ENCODE measurements around the gene DCUN1D5. TPM values are rescaled to one million over a fixed set of nuclear protein-coding genes. Genes with fewer than 3 reads are reported as not detected.

The DCUN1D5 gene
- total and polyA plus RNA-seq, 12 donors = 9.2 to 89.7 (median 26.5) TPM

DNA sequence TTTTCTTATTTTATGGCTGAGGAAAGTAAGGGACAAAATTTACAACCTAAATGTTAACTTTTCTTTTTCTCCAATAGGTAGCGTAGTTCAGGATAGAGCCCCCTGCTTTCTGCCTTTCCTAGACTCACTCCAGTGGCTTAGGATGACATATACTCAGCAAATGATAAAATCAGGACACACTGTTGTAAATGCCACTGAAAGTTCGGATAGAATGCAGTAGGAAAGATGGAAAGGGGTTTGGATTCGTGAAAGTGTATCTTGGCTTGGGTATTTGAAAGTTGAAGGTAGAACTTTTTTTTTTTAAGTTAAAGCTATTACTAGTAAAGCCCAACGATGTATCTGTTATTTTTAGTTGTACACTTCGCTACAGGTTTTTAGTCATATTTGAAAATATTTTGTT is 19.4 kb upstream of the DCUN1D5 start:
- Histone ChIP-seq H3K27me3 (no peaks in the 10 kb centered on the region), H3K9me3 (replicated peaks in 1 of 3) (no peaks in the 10 kb centered on the region), H3K27ac (no peak overlapping the region), H3K4me1 (replicated peaks in 1 of 2) (peaks cover 4 to 12% of the 10 kb centered on the region in 2 donors), H3K36me3 (replicated peaks in 1 of 2) (no peaks in the 10 kb centered on the region), H3K4me3 (no peak overlapping the region)
- DNase-seq = no peak
- TF ChIP-seq, protein P1, sequence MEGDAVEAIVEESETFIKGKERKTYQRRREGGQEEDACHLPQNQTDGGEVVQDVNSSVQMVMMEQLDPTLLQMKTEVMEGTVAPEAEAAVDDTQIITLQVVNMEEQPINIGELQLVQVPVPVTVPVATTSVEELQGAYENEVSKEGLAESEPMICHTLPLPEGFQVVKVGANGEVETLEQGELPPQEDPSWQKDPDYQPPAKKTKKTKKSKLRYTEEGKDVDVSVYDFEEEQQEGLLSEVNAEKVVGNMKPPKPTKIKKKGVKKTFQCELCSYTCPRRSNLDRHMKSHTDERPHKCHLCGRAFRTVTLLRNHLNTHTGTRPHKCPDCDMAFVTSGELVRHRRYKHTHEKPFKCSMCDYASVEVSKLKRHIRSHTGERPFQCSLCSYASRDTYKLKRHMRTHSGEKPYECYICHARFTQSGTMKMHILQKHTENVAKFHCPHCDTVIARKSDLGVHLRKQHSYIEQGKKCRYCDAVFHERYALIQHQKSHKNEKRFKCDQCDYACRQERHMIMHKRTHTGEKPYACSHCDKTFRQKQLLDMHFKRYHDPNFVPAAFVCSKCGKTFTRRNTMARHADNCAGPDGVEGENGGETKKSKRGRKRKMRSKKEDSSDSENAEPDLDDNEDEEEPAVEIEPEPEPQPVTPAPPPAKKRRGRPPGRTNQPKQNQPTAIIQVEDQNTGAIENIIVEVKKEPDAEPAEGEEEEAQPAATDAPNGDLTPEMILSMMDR (IDR thresholded peaks at IDR 0.05) = no peak
- TF ChIP-seq POLR2A (IDR thresholded peaks at IDR 0.05) = no peak
- intact Hi-C loops (cut with DNase I) = no loop called here
- WGBS, 4 donors = 92 to 94% (median 93%) methylated on average over 5 of the region's 5 CpGs

DNA sequence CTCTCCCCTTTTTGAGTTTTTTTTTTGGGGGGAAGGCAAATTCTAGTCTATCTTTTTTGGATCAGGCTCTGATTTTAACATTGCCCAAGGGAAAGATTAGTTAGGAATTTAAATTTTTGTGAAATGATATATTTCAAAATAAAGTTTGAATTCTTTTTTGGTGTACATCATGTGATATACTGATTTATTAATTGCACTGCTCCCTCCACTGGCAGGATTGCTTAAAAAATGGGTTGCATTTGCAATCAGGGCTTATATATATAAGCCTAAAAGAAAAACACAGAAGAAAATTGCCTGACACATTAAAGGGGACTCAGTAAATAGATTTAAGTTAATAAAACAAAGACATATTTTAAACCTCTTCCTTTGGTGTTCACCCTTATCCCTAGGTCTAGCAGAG is 18.4 kb upstream of the DCUN1D5 start:
- Histone ChIP-seq H3K27ac (no peak overlapping the region), H3K4me1 (replicated peaks in 1 of 2) (peaks cover 4 to 12% of the 10 kb centered on the region in 2 donors), H3K27me3 (no peaks in the 10 kb centered on the region), H3K9me3 (replicated peaks in 1 of 3) (no peaks in the 10 kb centered on the region), H3K4me3 (peak overlapping the region in 1 of 4 donors; percentile 70), H3K36me3 (replicated peaks in 1 of 2) (no peaks in the 10 kb centered on the region)
- no peak for TF ChIP-seq POLR2A (IDR thresholded peaks at IDR 0.05)
- TF ChIP-seq, protein P1 (IDR thresholded peaks at IDR 0.05) = peak in 1 of 6 experiments; percentile 13
- intact Hi-C loops (cut with DNase I) = no loop called here
- no peak for DNase-seq

DNA sequence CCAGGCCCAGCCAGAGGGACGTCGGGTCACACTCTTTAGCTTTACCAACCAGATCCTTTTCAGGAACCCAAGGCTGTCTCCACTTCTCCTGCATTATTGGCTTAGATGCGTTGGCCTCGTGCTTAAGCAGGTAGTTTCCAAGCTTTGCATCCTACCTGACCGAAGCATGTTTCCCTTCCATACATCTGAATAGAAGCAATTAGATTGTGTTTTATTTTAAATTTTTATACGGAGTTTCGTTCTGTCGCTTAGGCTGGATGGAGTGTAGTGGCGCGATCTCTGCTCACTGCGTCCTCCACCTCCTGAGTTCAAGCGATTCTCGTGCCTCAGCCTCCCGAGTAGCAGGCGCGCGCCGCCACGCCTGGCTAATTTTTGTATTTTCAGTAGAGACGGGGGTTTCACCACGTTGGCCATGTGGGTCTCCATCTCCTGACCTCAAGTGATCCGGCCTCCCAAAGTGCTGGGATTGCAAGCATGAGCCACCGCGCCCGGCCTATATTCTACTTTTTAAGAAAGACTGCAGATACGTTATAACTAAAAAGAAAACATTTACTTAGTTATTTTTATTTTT is 17.9 kb upstream of the DCUN1D5 start:
- WGBS, 4 donors = 14 to 36% (median 21%) methylated on average over 26 of the region's 26 CpGs
- DNase-seq = peak in 2 of 7 donors; percentile 1 to 10
- H3K36me3 ChIP-seq (replicated peaks in 1 of 2) = no peaks in the 10 kb centered on the region
- intact Hi-C loops (cut with DNase I) = no loop called here
- no peak for TF ChIP-seq POLR2A (IDR thresholded peaks at IDR 0.05)
- TF ChIP-seq, protein P1 (IDR thresholded peaks at IDR 0.05) = no peak
- H3K27ac ChIP-seq = peak overlapping the region; percentile 48 to 81 (median 67)
- H3K27me3 ChIP-seq = no peaks in the 10 kb centered on the region
- peak overlapping the region; percentile 14 to 70 (median 43) for H3K4me3 ChIP-seq
- no peaks in the 10 kb centered on the region for H3K9me3 ChIP-seq (replicated peaks in 1 of 3)
- peaks cover 4 to 12% of the 10 kb centered on the region in 2 donors for H3K4me1 ChIP-seq (replicated peaks in 1 of 2)

DNA sequence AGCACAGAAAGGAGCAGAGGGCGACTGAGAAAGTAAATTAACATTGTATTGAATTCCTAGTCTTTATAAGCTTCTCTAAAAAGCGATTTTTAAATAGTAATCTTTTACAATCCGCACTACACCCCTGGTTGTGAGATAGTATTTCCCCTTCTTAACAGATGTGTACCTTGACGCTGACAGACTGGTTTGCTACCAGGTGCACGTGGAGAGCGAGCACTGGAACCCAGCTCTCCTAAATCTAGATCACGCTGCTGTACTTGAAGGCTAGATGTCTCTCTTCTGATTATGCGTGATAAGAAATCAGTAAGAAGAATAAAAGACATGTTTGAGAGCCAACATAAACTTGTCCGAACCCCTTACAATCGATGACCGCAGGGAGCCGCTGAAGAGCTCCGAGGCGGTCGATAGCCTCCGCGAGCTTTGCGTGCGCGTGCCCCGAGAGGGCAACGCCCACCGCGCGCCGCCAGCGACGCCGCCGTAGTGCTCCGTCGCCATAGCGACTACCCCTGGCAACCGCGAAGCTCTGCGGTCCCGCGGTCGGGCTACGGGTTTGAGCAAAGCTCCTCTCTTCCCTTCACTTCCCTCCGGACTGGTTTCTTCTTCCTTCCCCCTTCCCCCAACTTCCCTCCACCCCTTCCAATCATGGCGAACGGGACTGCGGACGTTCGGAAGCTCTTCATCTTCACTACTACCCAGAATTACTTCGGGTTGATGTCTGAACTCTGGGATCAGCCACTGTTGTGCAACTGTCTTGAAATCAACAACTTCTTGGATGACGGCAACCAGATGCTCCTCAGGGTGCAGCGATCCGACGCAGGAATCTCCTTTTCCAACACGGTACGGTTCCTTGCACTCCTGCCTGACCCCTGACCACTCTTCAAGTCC is 17.2 kb upstream of the DCUN1D5 start, which contains the start of gene DYNC2H1:
DYNC2H1 (plus strand) TSS at position 494 of the 885 bp plus-strand sequence; CDS start at position 643, 149 bp downstream.
- peak in 1 of 2 donors; percentile 18 for TF ChIP-seq POLR2A (IDR thresholded peaks at IDR 0.05)
- TF ChIP-seq, protein P1 (IDR thresholded peaks at IDR 0.05) = peak; percentile 44 to 60 (median 48)
- H3K27ac ChIP-seq = peak within 1 kb of the TSS; percentile 48 to 81 (median 67)
- no peaks in the 10 kb centered on the region for H3K27me3 ChIP-seq
- peak within 1 kb of the TSS; percentile 14 to 70 (median 43) for H3K4me3 ChIP-seq
- H3K4me1 ChIP-seq (replicated peaks in 1 of 2) = peaks cover 4 to 12% of the 10 kb centered on the region in 2 donors
- intact Hi-C loops (cut with DNase I) = no loop called here
- 0 to 1% (median 1%) methylated on average over 32 to 53 of the region's 53 CpGs for WGBS, 4 donors
- peak; percentile 88 to 94 (median 90) for DNase-seq
- H3K36me3 ChIP-seq (replicated peaks in 1 of 2) = no peaks in the 10 kb centered on the region
- H3K9me3 ChIP-seq (replicated peaks in 1 of 3) = no peaks in the 10 kb centered on the region

Measured in adrenal gland (tissue), 12 donors.